ENCODE data around the gene DCAF12.

Gene DCAF12

DNA sequence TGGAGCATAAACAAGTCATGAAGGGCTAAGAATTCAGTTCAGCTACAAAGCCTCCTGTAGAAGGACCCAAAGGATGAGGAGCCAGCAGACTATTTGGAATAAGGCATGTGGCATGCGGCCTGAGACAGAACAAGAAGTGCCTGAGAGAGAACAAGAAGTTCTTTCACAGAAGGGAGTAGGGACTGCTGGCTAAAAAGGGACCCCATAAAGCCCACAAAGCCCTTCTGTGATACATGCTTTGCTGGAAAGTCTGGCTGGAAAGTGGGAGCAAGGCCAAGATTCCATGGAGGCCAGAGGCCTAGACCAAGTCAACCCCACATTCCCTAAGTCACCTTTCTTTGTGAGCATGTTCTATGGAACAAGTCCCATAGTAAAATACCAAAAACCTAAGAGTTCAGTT is 41.9 kb downstream of the DCAF12 start:
- no peaks in the 10 kb centered on the region for H3K79me2 ChIP-seq (ENCODE audit: insufficient read depth, low read length)
- H3K4me1 ChIP-seq (ENCODE audit: insufficient read depth, low read length) = no peaks in the 10 kb centered on the region
- H3K4me2 ChIP-seq (ENCODE audit: insufficient read depth, low read length) = no peak overlapping the region
- no peak overlapping the region for H3K9ac ChIP-seq (ENCODE audit: low read depth, low read length)
- TF ChIP-seq, protein P1, sequence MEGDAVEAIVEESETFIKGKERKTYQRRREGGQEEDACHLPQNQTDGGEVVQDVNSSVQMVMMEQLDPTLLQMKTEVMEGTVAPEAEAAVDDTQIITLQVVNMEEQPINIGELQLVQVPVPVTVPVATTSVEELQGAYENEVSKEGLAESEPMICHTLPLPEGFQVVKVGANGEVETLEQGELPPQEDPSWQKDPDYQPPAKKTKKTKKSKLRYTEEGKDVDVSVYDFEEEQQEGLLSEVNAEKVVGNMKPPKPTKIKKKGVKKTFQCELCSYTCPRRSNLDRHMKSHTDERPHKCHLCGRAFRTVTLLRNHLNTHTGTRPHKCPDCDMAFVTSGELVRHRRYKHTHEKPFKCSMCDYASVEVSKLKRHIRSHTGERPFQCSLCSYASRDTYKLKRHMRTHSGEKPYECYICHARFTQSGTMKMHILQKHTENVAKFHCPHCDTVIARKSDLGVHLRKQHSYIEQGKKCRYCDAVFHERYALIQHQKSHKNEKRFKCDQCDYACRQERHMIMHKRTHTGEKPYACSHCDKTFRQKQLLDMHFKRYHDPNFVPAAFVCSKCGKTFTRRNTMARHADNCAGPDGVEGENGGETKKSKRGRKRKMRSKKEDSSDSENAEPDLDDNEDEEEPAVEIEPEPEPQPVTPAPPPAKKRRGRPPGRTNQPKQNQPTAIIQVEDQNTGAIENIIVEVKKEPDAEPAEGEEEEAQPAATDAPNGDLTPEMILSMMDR (IDR thresholded peaks at IDR 0.05; ENCODE audit: borderline replicate concordance, extremely low read depth, low read length, poor library complexity, severe bottlenecking) = no peak
- TF ChIP-seq EZH2 (IDR thresholded peaks at IDR 0.05; ENCODE audit: borderline replicate concordance, low read depth, low read length, severe bottlenecking) = no peak
- peaks cover 36% of the 10 kb centered on the region for H3K36me3 ChIP-seq (ENCODE audit: insufficient read depth, low read length)
- H3K4me3 ChIP-seq (ENCODE audit: low read depth in 1 of 2, low read length in 2 of 2) = no peak overlapping the region
- DNase-seq (no peak), ATAC-seq (ENCODE audit: insufficient read depth, low read depth) (no peak)
- no peaks in the 10 kb centered on the region for H3K9me3 ChIP-seq (ENCODE audit: insufficient read depth, low read length, severe bottlenecking)
- no peak overlapping the region for H2AFZ ChIP-seq (ENCODE audit: low read depth, low read length)
- no peaks in the 10 kb centered on the region for H4K20me1 ChIP-seq (ENCODE audit: insufficient read depth, low read length)
- H3K27me3 ChIP-seq (ENCODE audit: insufficient read depth, low read length, poor library complexity) = no peaks in the 10 kb centered on the region
- no peak overlapping the region for H3K27ac ChIP-seq (ENCODE audit: low read length)

DNA sequence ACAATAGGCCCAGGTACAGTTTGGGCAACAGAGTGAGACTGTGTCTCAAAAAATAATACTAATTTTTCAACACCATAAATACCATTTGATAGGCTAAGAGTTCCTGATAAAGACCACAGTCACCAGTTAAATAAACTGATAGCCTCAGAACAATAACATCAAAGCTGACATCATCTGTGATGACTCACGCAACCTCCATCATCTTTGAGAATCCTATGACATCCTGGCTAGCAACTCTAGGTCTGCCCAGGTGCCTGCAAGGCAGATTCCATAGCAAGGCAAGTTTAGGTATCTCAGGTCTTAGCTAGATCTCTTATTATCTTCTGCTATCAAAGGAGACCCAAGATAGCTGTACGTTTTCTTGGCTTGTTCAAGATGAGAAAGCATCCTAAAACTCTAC is 47.3 kb downstream of the DCAF12 start:
- H3K27ac ChIP-seq (ENCODE audit: low read length) = no peak overlapping the region
- H3K9me3 ChIP-seq (ENCODE audit: insufficient read depth, low read length, severe bottlenecking) = no peaks in the 10 kb centered on the region
- no peaks in the 10 kb centered on the region for H4K20me1 ChIP-seq (ENCODE audit: insufficient read depth, low read length)
- no peak overlapping the region for H2AFZ ChIP-seq (ENCODE audit: low read depth, low read length)
- no peak overlapping the region for H3K9ac ChIP-seq (ENCODE audit: low read depth, low read length)
- H3K36me3 ChIP-seq (ENCODE audit: insufficient read depth, low read length) = no peaks in the 10 kb centered on the region
- no peaks in the 10 kb centered on the region for H3K4me1 ChIP-seq (ENCODE audit: insufficient read depth, low read length)
- TF ChIP-seq, protein P1 (IDR thresholded peaks at IDR 0.05; ENCODE audit: borderline replicate concordance, extremely low read depth, low read length, poor library complexity, severe bottlenecking) = no peak
- TF ChIP-seq EZH2 (IDR thresholded peaks at IDR 0.05; ENCODE audit: borderline replicate concordance, low read depth, low read length, severe bottlenecking) = no peak
- no peak overlapping the region for H3K4me2 ChIP-seq (ENCODE audit: insufficient read depth, low read length)
- no peak for ATAC-seq (ENCODE audit: insufficient read depth, low read depth)
- DNase-seq = no peak
- H3K79me2 ChIP-seq (ENCODE audit: insufficient read depth, low read length) = no peaks in the 10 kb centered on the region
- no peak overlapping the region for H3K4me3 ChIP-seq (ENCODE audit: low read depth in 1 of 2, low read length in 2 of 2)
- no peaks in the 10 kb centered on the region for H3K27me3 ChIP-seq (ENCODE audit: insufficient read depth, low read length, poor library complexity)

DNA sequence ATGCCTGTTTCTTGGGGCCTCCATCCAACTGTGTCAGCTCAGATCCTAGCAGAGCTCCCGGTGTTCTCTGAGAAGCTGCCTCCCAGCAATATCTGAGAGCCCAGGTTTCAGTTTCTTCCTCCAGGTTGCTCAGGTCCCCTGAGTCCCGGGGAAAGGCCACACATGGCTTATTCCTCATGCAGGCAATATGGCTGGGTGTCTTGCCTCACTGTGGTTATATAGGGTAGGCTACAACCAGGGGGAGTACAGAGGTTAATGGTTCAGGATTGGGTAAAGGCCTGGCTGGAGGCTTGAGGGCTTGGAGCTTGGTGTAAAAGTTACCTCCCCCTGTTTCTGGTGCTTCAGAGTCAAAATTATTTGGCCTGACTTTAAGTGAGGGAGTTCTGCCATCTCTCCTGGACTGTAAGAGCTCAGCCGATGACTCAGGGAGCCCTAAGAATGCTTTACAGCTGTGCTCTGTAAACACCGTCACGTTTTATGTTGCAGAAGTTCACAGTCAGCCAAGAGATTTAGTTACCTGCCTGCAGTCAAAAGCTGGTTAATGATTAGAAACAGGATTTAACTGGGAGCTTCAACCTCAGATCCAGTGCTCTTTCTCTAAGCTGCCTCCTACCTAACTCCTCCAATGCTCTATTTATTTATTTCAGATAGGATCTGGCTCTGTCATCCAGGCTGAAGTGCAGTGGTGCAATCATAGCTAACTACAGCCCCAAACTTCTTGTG is 53.5 kb downstream of the DCAF12 start:
- H3K79me2 ChIP-seq (ENCODE audit: insufficient read depth, low read length) = no peaks in the 10 kb centered on the region
- H3K9me3 ChIP-seq (ENCODE audit: insufficient read depth, low read length, severe bottlenecking) = no peaks in the 10 kb centered on the region
- no peak overlapping the region for H3K4me3 ChIP-seq (ENCODE audit: low read depth in 1 of 2, low read length in 2 of 2)
- DNase-seq (no peak), ATAC-seq (ENCODE audit: insufficient read depth, low read depth) (no peak)
- H3K4me2 ChIP-seq (ENCODE audit: insufficient read depth, low read length) = no peak overlapping the region
- H3K27ac ChIP-seq (ENCODE audit: low read length) = no peak overlapping the region
- H3K4me1 ChIP-seq (ENCODE audit: insufficient read depth, low read length) = no peaks in the 10 kb centered on the region
- no peaks in the 10 kb centered on the region for H3K36me3 ChIP-seq (ENCODE audit: insufficient read depth, low read length)
- no peak overlapping the region for H3K9ac ChIP-seq (ENCODE audit: low read depth, low read length)
- H3K27me3 ChIP-seq (ENCODE audit: insufficient read depth, low read length, poor library complexity) = no peaks in the 10 kb centered on the region
- 0 out of 2 replicates have a peak overlapping the region, but pooled peaks have one; percentile 16 for H2AFZ ChIP-seq (ENCODE audit: low read depth, low read length)
- no peak for TF ChIP-seq EZH2 (IDR thresholded peaks at IDR 0.05; ENCODE audit: borderline replicate concordance, low read depth, low read length, severe bottlenecking)
- TF ChIP-seq, protein P1 (IDR thresholded peaks at IDR 0.05; ENCODE audit: borderline replicate concordance, extremely low read depth, low read length, poor library complexity, severe bottlenecking) = no peak
- H4K20me1 ChIP-seq (ENCODE audit: insufficient read depth, low read length) = no peaks in the 10 kb centered on the region
